Measurements from ENCODE around the gene PRKCE. TPM values are rescaled to one million over a fixed set of nuclear protein-coding genes. Genes with fewer than 3 reads are reported as not detected.

The PRKCE gene
- total RNA-seq, 1 donor from 2014 or later, result 85.0 TPM

DNA sequence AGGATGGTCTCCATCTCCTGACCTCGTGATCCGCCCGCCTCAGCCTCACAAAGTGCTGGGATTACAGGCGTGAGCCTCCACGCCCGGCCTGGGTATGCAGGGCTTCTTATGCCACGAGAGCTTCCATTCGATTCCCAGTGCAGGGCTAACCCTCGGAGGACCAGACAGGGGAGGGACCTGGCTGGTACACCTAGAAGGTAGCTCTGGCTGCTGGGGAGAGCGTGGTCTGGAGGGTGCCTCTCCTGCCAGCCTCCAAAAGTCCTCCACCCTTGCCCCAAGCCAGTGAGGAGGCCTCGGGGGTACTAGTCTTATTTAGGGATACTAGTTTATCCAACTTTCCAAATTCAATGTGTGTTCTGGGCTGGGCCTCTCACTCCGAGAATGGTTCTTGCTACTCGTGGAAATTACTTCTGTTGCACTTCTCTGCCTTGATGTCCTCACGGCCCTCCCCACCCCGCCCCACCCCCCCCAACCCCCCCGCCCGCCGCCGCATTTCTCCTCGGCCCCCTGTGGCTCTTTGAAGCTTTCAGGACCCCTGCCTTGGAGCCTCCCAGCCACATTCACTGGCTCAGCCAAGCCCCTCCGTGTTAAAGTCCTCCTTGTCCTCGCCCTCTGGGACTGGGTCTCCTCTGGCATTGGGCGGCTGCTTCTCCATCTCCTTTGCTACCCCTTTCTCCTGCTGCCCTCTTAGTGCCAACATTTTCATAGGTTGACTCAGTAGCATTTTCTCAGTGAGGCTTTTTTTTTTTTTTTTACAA lies 502.7 kb downstream of the PRKCE start:
- H3K4me3 ChIP-seq, result no peak overlapping the region
- no peak for ATAC-seq
- no peaks in the 10 kb centered on the region for H3K27me3 ChIP-seq (ENCODE audit: low read depth)
- intact Hi-C loops (cut with DNase I), result no loop called here
- no peak overlapping the region for H3K27ac ChIP-seq
- H3K4me1 ChIP-seq, result peaks cover 21% of the 10 kb centered on the region
- no peak for DNase-seq
- peaks cover 42% of the 10 kb centered on the region for H3K36me3 ChIP-seq
- H3K9me3 ChIP-seq, result no peaks in the 10 kb centered on the region
- TF ChIP-seq, protein P1, sequence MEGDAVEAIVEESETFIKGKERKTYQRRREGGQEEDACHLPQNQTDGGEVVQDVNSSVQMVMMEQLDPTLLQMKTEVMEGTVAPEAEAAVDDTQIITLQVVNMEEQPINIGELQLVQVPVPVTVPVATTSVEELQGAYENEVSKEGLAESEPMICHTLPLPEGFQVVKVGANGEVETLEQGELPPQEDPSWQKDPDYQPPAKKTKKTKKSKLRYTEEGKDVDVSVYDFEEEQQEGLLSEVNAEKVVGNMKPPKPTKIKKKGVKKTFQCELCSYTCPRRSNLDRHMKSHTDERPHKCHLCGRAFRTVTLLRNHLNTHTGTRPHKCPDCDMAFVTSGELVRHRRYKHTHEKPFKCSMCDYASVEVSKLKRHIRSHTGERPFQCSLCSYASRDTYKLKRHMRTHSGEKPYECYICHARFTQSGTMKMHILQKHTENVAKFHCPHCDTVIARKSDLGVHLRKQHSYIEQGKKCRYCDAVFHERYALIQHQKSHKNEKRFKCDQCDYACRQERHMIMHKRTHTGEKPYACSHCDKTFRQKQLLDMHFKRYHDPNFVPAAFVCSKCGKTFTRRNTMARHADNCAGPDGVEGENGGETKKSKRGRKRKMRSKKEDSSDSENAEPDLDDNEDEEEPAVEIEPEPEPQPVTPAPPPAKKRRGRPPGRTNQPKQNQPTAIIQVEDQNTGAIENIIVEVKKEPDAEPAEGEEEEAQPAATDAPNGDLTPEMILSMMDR (IDR thresholded peaks at IDR 0.05), result no peak

DNA sequence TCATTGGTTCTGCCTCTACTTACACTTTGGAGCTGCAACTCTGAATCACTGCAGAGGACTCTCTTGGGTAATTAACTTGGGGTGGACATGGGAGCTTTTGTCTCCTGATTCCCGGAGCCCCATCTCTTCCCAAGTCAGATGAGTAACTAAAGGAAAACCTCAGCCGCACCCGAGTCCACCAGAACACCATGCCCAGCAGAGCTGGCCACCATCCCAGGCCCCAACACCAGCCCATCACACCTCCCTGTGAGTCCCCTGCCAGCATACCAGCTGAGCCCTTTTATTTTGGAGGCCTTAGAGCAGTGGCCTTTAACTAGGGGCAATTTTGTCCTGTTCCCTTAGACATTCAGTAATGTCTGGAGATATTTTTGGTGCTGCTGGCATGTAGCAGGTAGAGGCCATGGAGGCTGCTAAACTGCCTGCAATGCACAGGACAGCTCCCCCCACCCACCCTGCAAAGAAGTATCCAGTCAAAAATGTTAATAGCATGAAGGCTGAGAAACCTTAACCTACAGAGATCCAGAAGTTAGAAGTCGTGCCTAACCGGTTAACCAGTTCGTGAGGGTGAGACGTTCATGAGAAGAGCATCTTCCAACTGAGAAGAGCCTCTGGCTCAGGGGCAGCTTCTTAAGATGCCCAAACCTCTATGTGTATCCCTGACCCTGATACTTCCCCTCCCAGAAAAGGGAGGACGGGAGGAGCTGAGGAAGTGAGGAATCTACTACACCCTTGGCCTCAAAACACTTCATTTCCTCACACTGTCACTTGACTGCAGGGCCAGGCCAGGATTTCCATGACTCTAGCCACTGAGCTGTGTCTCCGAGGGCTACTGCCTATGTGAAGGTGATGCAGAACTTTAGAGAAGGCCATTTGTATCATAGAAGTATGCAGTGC lies 505.8 kb downstream of the PRKCE start:
- DNase-seq, result no peak

DNA sequence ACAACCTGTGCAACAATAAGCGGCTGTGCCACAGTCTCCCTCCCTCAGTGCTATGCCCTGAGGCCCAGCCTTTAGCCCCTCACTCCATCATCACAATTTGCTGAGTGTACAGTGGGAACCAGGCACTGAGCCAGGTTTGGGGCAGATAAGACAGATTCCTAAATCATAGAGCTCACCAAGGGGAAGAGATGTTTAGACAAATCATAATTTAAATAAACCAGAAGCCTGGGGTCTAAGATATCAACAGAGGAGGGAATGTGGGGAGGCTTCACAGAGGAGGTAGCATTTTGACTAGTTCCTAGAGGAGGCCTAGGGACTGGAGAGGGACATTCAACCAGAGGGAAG lies 506.5 kb downstream of the PRKCE start:
- Histone ChIP-seq H3K9me3 (no peaks in the 10 kb centered on the region), H3K27ac (no peak overlapping the region), H3K4me3 (no peak overlapping the region), H3K36me3 (peaks cover 60% of the 10 kb centered on the region), H3K4me1 (peaks cover 31% of the 10 kb centered on the region), H3K27me3 (ENCODE audit: low read depth) (no peaks in the 10 kb centered on the region)
- TF ChIP-seq, protein P1 (IDR thresholded peaks at IDR 0.05), result no peak
- ATAC-seq (no peak), DNase-seq (no peak)
- intact Hi-C loops (cut with DNase I), result no loop called here

More for the DNA sequence above, 505.8 kb downstream of the PRKCE start:
- Histone ChIP-seq H3K9me3 (no peaks in the 10 kb centered on the region), H3K36me3 (peaks cover 60% of the 10 kb centered on the region), H3K27ac (no peak overlapping the region), H3K27me3 (ENCODE audit: low read depth) (no peaks in the 10 kb centered on the region), H3K4me3 (no peak overlapping the region), H3K4me1 (peaks cover 26% of the 10 kb centered on the region)
- no peak for ATAC-seq
- intact Hi-C loops (cut with DNase I), result no loop called here
- TF ChIP-seq, protein P1 (IDR thresholded peaks at IDR 0.05), result no peak

DNA sequence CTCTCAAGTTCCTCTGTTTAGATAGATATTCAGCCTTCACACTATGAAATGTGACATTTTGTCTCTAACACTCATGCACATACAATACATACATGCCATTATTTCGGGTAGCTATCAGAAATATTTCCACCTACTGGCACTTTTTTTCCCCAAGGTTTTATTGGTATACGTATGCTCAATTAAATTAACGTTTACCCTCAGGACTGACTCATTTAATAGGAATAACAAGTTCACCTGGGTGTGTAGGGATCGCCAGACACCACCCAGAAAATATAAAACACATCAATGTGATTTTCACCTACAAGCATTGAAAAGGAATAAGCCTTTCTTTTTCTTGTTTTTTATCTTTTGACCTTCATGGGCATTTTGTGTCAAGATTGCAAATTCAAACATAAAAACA lies 507.2 kb downstream of the PRKCE start:
- DNase-seq (no peak), ATAC-seq (no peak)
- Histone ChIP-seq H3K4me3 (no peak overlapping the region), H3K27me3 (ENCODE audit: low read depth) (no peaks in the 10 kb centered on the region), H3K9me3 (no peaks in the 10 kb centered on the region), H3K27ac (no peak overlapping the region), H3K36me3 (peaks cover 60% of the 10 kb centered on the region), H3K4me1 (peaks cover 28% of the 10 kb centered on the region)
- intact Hi-C loops (cut with DNase I), result no loop called here
- TF ChIP-seq, protein P1 (IDR thresholded peaks at IDR 0.05), result no peak

DNA sequence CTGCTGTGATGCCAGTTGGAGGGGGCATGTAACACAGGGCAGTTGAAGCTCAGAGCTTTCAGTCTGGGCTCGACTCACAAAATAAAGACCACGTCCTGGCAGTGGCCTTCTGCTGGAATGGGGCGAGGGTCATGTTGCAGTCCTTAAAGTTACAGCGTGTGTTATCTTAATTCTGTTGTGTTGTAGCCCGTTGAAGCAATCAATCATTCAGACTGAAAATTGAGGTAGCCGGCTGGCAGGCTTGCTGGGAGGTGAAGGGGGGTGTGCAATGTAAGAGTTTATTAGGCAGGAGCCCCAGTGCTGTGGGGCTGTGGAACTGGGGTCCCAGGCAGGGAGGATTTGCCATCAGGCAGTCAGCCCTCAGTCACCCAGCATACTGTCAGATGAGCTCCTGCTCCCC lies 508.9 kb downstream of the PRKCE start:
- Histone ChIP-seq H3K9me3 (no peaks in the 10 kb centered on the region), H3K36me3 (peaks cover 60% of the 10 kb centered on the region), H3K4me3 (no peak overlapping the region), H3K4me1 (peaks cover 45% of the 10 kb centered on the region), H3K27me3 (ENCODE audit: low read depth) (no peaks in the 10 kb centered on the region), H3K27ac (no peak overlapping the region)
- DNase-seq (no peak), ATAC-seq (no peak)
- intact Hi-C loops (cut with DNase I), result no loop called here
- TF ChIP-seq, protein P1 (IDR thresholded peaks at IDR 0.05), result no peak
